Endothelial cell of umbilical vein (primary cell): ENCODE measurements around the gene LEAP2. TPM values are rescaled to one million over a fixed set of nuclear protein-coding genes. Genes with fewer than 3 reads are reported as not detected.

ENCODE experiments used
- BruUV-seq: library from RNA; stranded (reverse); fragments of 400-500 nt; replicated peaks from 2 replicates; lab custom pipeline; 2021; lab: Mats Ljungman, UMichigan
- CTCF ChIA-PET: fragments of 300-600, 350-600 bp; sonication (Branson Sonifier 250); formaldehyde crosslinking; loops from one replicate; lab custom pipeline; 2021; ENCODE audit warnings: antibody characterized with exemption, inconsistent platforms; lab: Charles Lee
- POLR2A ChIA-PET: fragments of 300-600, 350-600 bp; sonication (Branson Sonifier 250); formaldehyde crosslinking; loops from one replicate; lab custom pipeline; 2021; ENCODE audit warnings: antibody characterized with exemption, inconsistent platforms; lab: Charles Lee
- DNase-seq: peaks from one replicate; pipeline ENCODE4 v3.0.0-alpha.2; 2011; ENCODE audit warnings: low read depth, low spot score
- FAIRE-seq: peaks from 2 replicates; lab custom pipeline; 2011; peaks lifted over from hg19 to GRCh38; lab: Jason Lieb, UNC
- H2AFZ ChIP-seq: 2 replicates; pipeline ENCODE4 v1.6.0; 2012; ENCODE audit warnings: low read depth, low read length, control low read depth, inconsistent platforms
- H3K27ac ChIP-seq: 2 replicates; pipeline ENCODE4 v1.5.1; 2011; ENCODE audit warnings: low read depth, mild to moderate bottlenecking, control low read depth, low read length, moderate library complexity; ENCODE audit not compliant: insufficient read depth
- H3K27me3 ChIP-seq, 2 experiments: 2 replicates each; pipeline versions ENCODE4 v1.6.0 to v1.6.1; 2011; ENCODE audit warnings: low read length in 2 of 2, mixed read lengths in 1 of 2; ENCODE audit not compliant: control insufficient read depth in 2 of 2, insufficient read depth in 2 of 2
- H3K36me3 ChIP-seq, 2 experiments: 2 replicates in 1 of 2; 3 replicates in 1 of 2; pipeline ENCODE4 v1.5.1; 2011; ENCODE audit warnings: low read length in 2 of 2, mild to moderate bottlenecking in 1 of 2, moderate library complexity in 1 of 2; ENCODE audit not compliant: control insufficient read depth in 2 of 2, insufficient read depth in 2 of 2; ENCODE audit errors: extremely low read depth in 1 of 2
- H3K4me1 ChIP-seq: 3 replicates; pipeline ENCODE4 v1.5.1; 2011; ENCODE audit warnings: mild to moderate bottlenecking, low read length; ENCODE audit not compliant: control insufficient read depth, insufficient read depth; ENCODE audit errors: extremely low read depth
- H3K4me2 ChIP-seq: 2 replicates; pipeline ENCODE4 v1.6.1; 2011; ENCODE audit warnings: low read length, control low read depth, mixed read lengths; ENCODE audit not compliant: insufficient read depth
- H3K4me3 ChIP-seq, 3 experiments: fragments of 200-600 bp in 1 of 3; sonication (generic), shearing (Covaris generic) in 1 of 3; replicated peaks in 1 of 3; 2 replicates each; pipeline ENCODE4 v1.5.1; 2011 to 2016; ENCODE audit warnings: control low read depth in 3 of 3, low read length in 3 of 3, mild to moderate bottlenecking in 2 of 3, inconsistent platforms in 1 of 3, low read depth in 1 of 3, moderate library complexity in 1 of 3; ENCODE audit not compliant: insufficient read depth in 1 of 3
- H3K79me2 ChIP-seq: 2 replicates; pipeline ENCODE4 v1.6.0; 2012; ENCODE audit warnings: low read length, inconsistent platforms; ENCODE audit not compliant: control insufficient read depth, insufficient read depth
- H3K9ac ChIP-seq: replicated peaks from 2 replicates; pipeline ENCODE3; 2011; ENCODE audit warnings: low read length, control low read depth; ENCODE audit not compliant: insufficient read depth; ENCODE audit errors: extremely low read depth
- H3K9me1 ChIP-seq: replicated peaks from 3 replicates; pipeline ENCODE4 v1.6.0; 2011; ENCODE audit warnings: mild to moderate bottlenecking, low read length; ENCODE audit not compliant: control insufficient read depth, insufficient read depth; ENCODE audit errors: extremely low read depth
- H3K9me3 ChIP-seq: replicated peaks from 2 replicates; pipeline ENCODE4 v1.5.1; 2012; ENCODE audit warnings: low read length, inconsistent platforms; ENCODE audit not compliant: control insufficient read depth, insufficient read depth
- H4K20me1 ChIP-seq: replicated peaks from 2 replicates; pipeline ENCODE3; 2011; ENCODE audit warnings: mild to moderate bottlenecking, low read length; ENCODE audit not compliant: control insufficient read depth, insufficient read depth; ENCODE audit errors: extremely low read depth
- EZH2 ChIP-seq: IDR thresholded peaks from 2 replicates; pipeline ENCODE4 v1.6.1; 2012; ENCODE audit warnings: borderline replicate concordance, low read depth, mild to moderate bottlenecking, moderate library complexity, low read length, inconsistent platforms; ENCODE audit not compliant: severe bottlenecking
- FOS ChIP-seq: IDR thresholded peaks from 2 replicates; pipeline ENCODE4 v1.6.1; 2011; ENCODE audit warnings: mild to moderate bottlenecking, low read length, moderate library complexity, borderline replicate concordance; ENCODE audit not compliant: insufficient read depth
- GATA2 ChIP-seq: IDR thresholded peaks from 2 replicates; pipeline ENCODE4 v1.7.0; 2011; ENCODE audit warnings: low read depth, mild to moderate bottlenecking, moderate library complexity, mixed read lengths, low read length; ENCODE audit not compliant: insufficient read length, insufficient read depth
- JUN ChIP-seq: IDR thresholded peaks from 2 replicates; pipeline ENCODE4 v1.6.1; 2011; ENCODE audit warnings: borderline replicate concordance, low read depth; ENCODE audit not compliant: insufficient read length, insufficient read depth
- MYC ChIP-seq: IDR thresholded peaks from one replicate; pipeline ENCODE4 v1.6.1; 2011; ENCODE audit warnings: mild to moderate bottlenecking, low read depth, low read length
- POLR2A ChIP-seq: IDR thresholded peaks from 2 replicates; pipeline ENCODE4 v1.6.1; 2012; ENCODE audit warnings: low read depth, mild to moderate bottlenecking, control low read depth, low read length
- POLR2AphosphoS5 ChIP-seq: IDR thresholded peaks from 2 replicates; pipeline ENCODE4 v1.6.1; 2012; ENCODE audit warnings: low read depth, mild to moderate bottlenecking, control low read depth, low read length, moderate library complexity; ENCODE audit not compliant: insufficient read depth
- dilution Hi-C: fragments of 300-500 bp; cut with MboI; formaldehyde crosslinking; loops from one replicate; pipeline ENCODE4 v1.15.0; 2019; ENCODE audit warnings: low sequenced_read_pairs; ENCODE audit not compliant: extremely low pct_ligation_motif_present
- intact Hi-C: fragments of 100-400 bp; cut with micrococcal nuclease; formaldehyde crosslinking; loops from one replicate; pipeline ENCODE4 v1.10.0; 2022
- polyA plus RNA-seq, 4 experiments: library from polyadenylated mRNA; depleted of rRNA in 3 of 4; stranded (reverse) in 3 of 4; unstranded in 1 of 4; fragments of >200 nt; gene quantifications; 2 replicates each; pipeline versions ENCODE4 v1.2.1 to v1.2.3, GENCODE V29; 2011 to 2012; ENCODE audit warnings: missing spikeins in 1 of 4
- total RNA-seq: library from RNA; stranded (reverse); gene quantifications from 2 replicates; pipeline ENCODE4 v1.2.3, GENCODE V29; 2021
- TF ChIP-seq, protein P1 (sequence below): IDR thresholded peaks from 2 replicates; pipeline ENCODE4 v1.6.1; 2011; ENCODE audit not compliant: insufficient read depth, insufficient read length
- TF ChIP-seq, protein P2 (sequence below), 2 donors: IDR thresholded peaks; 1 replicate in 1 of 2; 2 replicates in 1 of 2; pipeline ENCODE4 v1.5.1; 2011; ENCODE audit warnings: low read length in 2 of 2, mild to moderate bottlenecking in 2 of 2, moderate library complexity in 2 of 2, control low read depth in 1 of 2, inconsistent platforms in 1 of 2, low read depth in 1 of 2; ENCODE audit not compliant: insufficient read depth in 1 of 2; ENCODE audit errors: extremely low read depth in 1 of 2

The LEAP2 gene
- total and polyA plus RNA-seq, 2 donors (not counting 3 experiments of a cell fraction or from before 2014, with no cell fraction given), result 0.37 to 0.40 TPM

DNA sequence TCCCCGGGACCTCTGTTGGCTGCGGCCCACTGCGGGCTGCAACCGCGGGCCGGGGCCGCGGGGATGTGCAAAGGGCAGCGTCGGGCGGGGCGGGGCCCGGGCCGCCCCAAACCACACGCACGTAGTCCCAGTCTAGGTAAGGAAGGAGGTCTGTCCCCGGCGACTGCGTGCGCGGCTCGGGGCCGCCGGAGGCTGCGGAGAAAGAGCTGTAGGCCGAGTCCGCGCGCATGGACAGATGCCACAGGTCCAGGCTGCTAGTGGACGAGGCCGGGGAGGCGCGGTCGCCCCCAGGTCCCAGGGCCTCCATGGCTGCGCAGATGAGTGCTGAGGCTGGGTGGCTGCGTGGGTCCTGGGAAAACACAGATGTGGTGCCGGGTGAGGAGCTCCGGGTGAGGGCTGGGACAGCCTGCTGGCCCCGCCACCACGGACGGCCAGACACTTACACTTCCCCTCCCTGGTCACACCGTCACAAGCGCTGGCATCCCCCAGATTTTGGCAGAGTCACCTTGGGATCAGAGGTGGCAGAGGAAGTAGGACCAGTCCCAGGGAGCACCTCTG is 47.6 kb upstream of the LEAP2 start:
- Histone ChIP-seq H3K4me1 (peaks cover 12% of the 10 kb centered on the region), H3K9ac (no peak overlapping the region), H3K36me3 (peaks cover 2 to 4% of the 10 kb centered on the region in 2 experiments), H3K4me2 (no peak overlapping the region), H3K9me3 (no peaks in the 10 kb centered on the region), H2AFZ (no peak overlapping the region), H3K27me3 (no peaks in the 10 kb centered on the region), H3K79me2 (no peaks in the 10 kb centered on the region), H3K4me3 (no peak overlapping the region), H3K27ac (no peak overlapping the region), H4K20me1 (no peaks in the 10 kb centered on the region), H3K9me1 (no peaks in the 10 kb centered on the region)
- no TSS peak for BruUV-seq
- ChIA-PET POLR2A (no interaction called here), CTCF (interaction anchor here (1.2 to 9.9 kb wide), 3 partner anchors 28 to 71 kb away, joined by 4 to 122 read pairs (median 6); no protein-coding TSS in a partner anchor)
- no peak for FAIRE-seq
- intact Hi-C loops, result loop anchor here (10.0 kb wide), 1 partner anchor 531 kb away; the partner anchor contains the start of gene SLC22A4
- no peak for DNase-seq
- dilution Hi-C loops, result no loop called here
- TF ChIP-seq, protein P1, sequence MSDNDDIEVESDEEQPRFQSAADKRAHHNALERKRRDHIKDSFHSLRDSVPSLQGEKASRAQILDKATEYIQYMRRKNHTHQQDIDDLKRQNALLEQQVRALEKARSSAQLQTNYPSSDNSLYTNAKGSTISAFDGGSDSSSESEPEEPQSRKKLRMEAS, result no peak
- TF ChIP-seq EZH2 (no peak), GATA2 (no peak), POLR2AphosphoS5 (no peak), JUN (no peak), POLR2A (no peak), FOS (no peak), MYC (no peak)
- TF ChIP-seq, protein P2, sequence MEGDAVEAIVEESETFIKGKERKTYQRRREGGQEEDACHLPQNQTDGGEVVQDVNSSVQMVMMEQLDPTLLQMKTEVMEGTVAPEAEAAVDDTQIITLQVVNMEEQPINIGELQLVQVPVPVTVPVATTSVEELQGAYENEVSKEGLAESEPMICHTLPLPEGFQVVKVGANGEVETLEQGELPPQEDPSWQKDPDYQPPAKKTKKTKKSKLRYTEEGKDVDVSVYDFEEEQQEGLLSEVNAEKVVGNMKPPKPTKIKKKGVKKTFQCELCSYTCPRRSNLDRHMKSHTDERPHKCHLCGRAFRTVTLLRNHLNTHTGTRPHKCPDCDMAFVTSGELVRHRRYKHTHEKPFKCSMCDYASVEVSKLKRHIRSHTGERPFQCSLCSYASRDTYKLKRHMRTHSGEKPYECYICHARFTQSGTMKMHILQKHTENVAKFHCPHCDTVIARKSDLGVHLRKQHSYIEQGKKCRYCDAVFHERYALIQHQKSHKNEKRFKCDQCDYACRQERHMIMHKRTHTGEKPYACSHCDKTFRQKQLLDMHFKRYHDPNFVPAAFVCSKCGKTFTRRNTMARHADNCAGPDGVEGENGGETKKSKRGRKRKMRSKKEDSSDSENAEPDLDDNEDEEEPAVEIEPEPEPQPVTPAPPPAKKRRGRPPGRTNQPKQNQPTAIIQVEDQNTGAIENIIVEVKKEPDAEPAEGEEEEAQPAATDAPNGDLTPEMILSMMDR (IDR thresholded peaks at IDR 0.05; ENCODE audit: extremely low read depth in 1 of 2, insufficient read depth in 1 of 2, low read depth in 1 of 2, low read length in 2 of 2), result no peak
